Stimulated activated CD4-positive, alpha-beta T cell treated with anti-CD3 and anti-CD28 coated beads, Interleukin-12 subunit alpha, Interleukin-12 subunit beta, amount 100 ng/mL, for 48 hours (primary cell): ENCODE data around the gene ATG4C.

Source experiments
- DNase-seq, 3 donors: peaks; one replicate each; pipeline ENCODE4 v3.0.0-alpha.2; 2020; ENCODE audit warnings: low read depth in 2 of 3, low spot score in 1 of 3

ATG4C gene

DNA sequence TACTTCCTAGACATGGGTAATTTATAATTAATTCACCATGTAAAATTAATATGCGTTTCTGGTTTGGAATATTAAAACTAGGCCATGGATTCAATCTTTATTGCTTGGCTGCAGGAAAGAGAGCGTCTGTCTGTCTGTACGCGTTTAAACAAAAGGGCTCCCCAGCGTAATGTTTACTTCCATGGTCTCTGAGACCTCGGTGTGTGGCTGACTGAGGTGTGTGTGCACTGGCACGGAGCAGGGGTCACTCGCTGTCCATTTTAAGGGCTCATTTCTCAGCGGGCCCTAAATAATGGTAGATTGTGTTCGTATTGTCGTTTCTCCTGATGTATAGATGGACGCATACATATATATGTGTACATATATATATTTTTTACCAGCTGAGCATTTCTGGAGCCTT, 119.6 kb downstream of the ATG4C start:
- no peak for DNase-seq

DNA sequence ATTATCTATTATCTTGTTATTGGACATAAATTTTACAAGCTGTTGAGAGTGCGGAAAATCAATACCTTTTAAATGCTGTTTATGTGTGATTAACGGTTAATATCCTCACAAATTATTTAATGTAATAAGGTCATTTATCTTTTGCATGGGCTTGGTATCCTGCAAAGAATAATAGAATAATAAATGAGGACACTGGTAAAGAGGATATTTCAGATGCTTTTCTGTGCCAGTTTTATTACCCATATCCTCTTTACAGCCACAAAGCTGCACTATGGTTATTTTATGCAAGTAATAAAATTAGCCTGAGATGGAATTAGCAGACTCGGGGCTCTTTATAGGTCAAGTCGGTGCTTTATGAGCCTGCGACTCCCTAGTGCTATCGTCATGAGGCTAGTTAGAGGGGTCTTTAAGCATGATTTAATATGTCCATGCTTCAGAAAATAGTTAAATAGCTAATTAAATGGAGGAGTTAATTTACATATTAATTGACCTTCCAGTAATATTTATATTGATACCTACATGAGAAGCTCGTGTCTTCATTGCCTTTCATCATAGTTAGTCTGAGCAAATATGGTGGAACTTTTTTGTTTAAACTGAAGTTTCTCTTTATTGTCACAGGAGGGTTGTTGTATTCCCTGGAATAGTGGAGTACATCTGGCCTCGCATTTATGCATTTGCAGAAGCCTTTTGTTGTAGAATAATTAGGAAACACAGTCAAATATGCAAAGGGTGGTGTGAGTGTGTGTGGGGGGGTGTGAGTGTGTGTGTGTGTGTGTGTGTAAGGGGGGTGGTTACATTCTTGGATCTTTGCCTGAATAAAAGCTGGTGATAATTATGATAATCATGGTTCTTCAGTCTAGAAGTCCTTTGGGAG, 120.3 kb downstream of the ATG4C start:
- no peak for DNase-seq

DNA sequence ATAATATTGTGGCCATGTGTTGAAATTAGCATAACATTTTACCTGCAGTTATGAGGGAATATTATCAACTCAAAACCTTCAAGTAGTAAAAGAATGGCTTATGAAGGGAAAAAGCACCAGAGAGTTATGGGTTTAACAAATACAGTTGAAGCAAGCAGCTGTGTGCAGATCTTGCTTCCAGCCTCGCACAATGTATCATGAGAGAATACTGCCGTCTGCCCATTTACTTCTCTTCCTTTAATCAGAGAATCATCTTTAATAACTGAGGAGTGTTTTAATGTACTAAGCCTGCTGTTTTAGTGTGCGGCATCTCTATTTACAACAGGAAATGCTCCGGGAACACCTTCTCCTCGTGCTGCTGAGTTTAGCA, 120.9 kb downstream of the ATG4C start:
- DNase-seq, result no peak

DNA sequence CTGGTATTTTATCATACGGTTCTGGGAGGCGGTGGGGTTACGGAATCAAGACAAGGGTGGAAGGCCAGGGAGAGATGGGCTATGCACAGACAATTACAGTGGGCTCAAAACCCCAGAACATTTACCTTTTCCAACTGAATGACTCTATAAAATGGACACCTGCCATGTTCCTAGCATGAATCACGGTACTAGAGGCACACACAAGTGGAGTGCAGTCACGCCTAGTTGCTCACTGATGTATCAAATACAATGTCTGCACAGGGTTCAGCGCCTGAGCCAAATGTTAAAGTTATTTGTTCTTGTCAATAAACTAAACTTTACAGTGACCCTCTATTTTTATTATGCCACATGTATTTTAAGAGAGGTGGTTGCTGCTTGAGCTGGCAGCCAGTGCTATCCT, 121.4 kb downstream of the ATG4C start:
- no peak for DNase-seq

DNA sequence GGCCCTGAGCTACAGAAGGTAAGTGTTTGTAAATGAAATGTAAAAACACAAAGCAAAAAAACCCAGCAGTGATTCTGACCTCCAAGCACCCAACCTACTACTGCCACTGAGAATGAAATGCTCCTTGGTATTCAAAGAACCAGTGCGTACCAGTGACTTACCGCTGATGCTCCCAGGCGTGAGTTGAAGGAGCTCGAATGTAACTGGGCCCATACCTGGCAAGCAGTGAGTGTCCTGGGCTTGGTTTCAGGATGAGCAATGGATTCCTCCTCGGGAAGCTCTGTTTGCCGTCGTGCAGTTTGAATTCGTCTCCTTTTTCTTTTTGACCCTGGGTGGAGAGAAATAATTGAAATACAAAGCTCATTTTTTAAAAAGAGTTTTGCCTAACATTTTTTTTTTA, 121.9 kb downstream of the ATG4C start:
- no peak for DNase-seq

DNA sequence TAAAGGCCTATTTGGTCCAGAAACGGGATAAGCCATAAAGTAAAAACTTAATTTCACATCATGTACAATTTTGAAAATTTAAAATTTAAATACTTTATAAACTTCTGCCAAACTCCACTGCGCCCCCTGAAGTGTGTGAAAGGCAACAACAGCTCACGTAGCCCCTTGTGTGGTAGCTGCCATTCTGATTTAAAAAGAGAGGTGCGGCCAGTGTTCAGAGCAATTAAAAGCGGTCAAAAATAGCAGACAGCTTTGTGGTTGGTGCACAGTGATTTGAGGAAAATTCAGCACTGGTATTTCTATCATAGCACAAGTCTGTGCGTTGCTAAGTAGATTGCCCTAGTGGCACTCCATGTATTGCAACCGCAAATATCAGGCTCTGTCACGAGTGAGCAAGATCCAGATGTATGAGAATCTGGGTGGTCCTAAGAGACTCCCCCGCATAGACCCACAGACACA, 122.5 kb downstream of the ATG4C start:
- no peak for DNase-seq

DNA sequence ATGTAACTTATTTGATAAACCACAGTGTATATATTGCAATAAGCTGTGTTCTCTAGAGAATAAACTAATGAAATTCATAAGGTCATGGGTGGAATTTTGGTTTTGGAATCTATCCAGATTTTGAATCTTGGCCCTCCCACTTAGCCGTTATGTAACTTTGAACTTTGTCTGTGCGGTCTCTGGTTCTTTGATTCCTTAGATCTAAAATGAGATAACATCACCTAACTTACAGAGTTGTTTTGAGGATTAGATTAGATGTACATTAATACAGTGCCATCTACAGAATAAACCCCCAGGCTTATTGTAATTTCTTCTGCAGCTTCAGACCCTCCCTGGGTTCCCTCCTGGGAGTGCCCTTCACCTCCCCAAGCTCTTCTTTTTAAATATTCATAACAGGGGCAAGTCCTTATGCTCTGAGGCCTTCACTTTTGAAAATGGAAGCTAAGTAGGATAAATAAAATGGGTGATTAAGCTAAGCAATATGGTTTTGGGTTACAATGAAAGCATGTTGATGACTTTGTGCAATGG, 124.3 kb downstream of the ATG4C start:
- DNase-seq, result no peak

DNA sequence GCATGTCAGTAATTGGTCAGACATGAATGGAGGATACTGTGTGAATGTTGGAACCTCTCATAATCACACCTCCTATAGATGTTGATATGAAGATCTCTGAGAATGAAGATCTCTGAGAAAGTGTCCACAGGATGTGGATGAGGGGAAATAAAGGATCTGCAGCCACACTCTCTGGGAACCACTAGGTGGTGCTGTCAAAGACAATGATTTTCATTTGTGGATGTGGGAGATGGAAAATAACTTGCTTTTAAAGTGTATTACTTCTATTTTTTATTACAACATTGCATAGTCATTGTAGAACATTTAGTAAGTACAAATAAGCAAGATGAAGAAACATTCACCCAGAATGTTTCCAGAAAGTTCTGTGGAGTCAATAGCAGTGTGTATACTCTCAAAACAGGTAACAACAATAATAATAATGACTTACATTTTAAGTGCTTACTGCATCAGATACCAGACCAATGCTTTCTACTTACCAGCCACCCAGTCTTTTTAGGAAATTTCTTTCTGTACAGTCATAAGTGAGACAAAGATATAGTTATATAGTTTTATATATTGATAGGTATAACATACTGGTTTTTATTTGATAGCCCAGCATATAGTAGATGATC, 128.2 kb downstream of the ATG4C start:
- DNase-seq, result no peak
